Gastroesophageal sphincter (tissue), 3 donors: Measurements from ENCODE around the gene CHST8.

ENCODE experiments used
- CTCF ChIP-seq, 4 experiments: fragments of 200-600 bp in 2 of 4; fragments of 450-650 bp in 2 of 4; sonication (generic) in 1 of 4; IDR thresholded peaks; one replicate each; pipeline ENCODE4 v1.5.1; 2017 to 2019; ENCODE audit warnings: antibody characterized with exemption in 4 of 4, mild to moderate bottlenecking in 2 of 4, moderate library complexity in 2 of 4
- EP300 ChIP-seq: sonication (generic); formaldehyde crosslinking; IDR thresholded peaks from one replicate; pipeline ENCODE4 v1.6.1; 2017; ENCODE audit warnings: antibody characterized with exemption, mild to moderate bottlenecking
- POLR2A ChIP-seq, 2 donors: fragments of 450-650 bp; IDR thresholded peaks; one replicate each; pipeline ENCODE4 v1.6.1; 2017; ENCODE audit warnings: antibody characterized with exemption in 2 of 2, mild to moderate bottlenecking in 2 of 2, moderate library complexity in 1 of 2
- POLR2AphosphoS5 ChIP-seq: sonication (generic); formaldehyde crosslinking; IDR thresholded peaks from one replicate; pipeline ENCODE4 v1.6.1; 2017; ENCODE audit warnings: antibody characterized with exemption

GRCh38 chr19:33653684-33654083, 31.9 kb downstream of the CHST8 start:
- TF ChIP-seq EP300 = no peak
- TF ChIP-seq POLR2AphosphoS5 = no peak
- no peak for TF ChIP-seq CTCF (IDR thresholded peaks at IDR 0.05)
- no peak for TF ChIP-seq POLR2A (IDR thresholded peaks at IDR 0.05)
